ENCODE measurements around the gene FOXM1.
"Not testable (repeated sequence)": the region's sequence is repeated elsewhere in the genome, so short reads cannot be mapped to it uniquely, and the experiment has no call there.

FOXM1 gene

GRCh38 chr12:2879853-2880252 is 2.9 kb upstream of the FOXM1 start:
- DNase-seq, result no peak

GRCh38 chr12:2877953-2878732 is 1.2 kb upstream of the FOXM1 start:
- peak in 4 of 14 donors; percentile 12 to 27 (median 20) for DNase-seq

- no peak for DNase-seq
These were observed 435 bp downstream of the FOXM1 start for GRCh38 chr12:2876431-2877046.

- DNase-seq, result not testable (repeated sequence)
These were observed 7.9 kb downstream of the FOXM1 start for GRCh38 chr12:2868986-2869632.

- no peak for DNase-seq
These were observed 12.8 kb downstream of the FOXM1 start for GRCh38 chr12:2864198-2864597.

GRCh38 chr12:2863402-2863801 is 13.6 kb downstream of the FOXM1 start:
- DNase-seq, result not testable (repeated sequence)

- DNase-seq, result no peak
These were observed 14.1 kb downstream of the FOXM1 start for GRCh38 chr12:2862876-2863275.

- no peak for DNase-seq
These were observed 16.8 kb downstream of the FOXM1 start for GRCh38 chr12:2860170-2860569.

GRCh38 chr12:2858944-2859421 is 18.0 kb downstream of the FOXM1 start:
- DNase-seq, result no peak

GRCh38 chr12:2858334-2858733 is 18.6 kb downstream of the FOXM1 start:
- DNase-seq, result no peak

- DNase-seq, result no peak
These were observed 19.4 kb downstream of the FOXM1 start for GRCh38 chr12:2857576-2857975.

GRCh38 chr12:2857021-2857431 is 19.9 kb downstream of the FOXM1 start, which contains the start of gene TEX52:
Gene TEX52 (minus strand): TSS chr12:2857039. CDS start chr12:2857026, 13 bp downstream.
- DNase-seq, result no peak

- DNase-seq, result no peak
These were observed 20.9 kb downstream of the FOXM1 start for GRCh38 chr12:2856051-2856450.

- no peak for DNase-seq
These were observed 21.4 kb downstream of the FOXM1 start for GRCh38 chr12:2855546-2855945.

- no peak for DNase-seq
These were observed 22.1 kb downstream of the FOXM1 start for GRCh38 chr12:2854669-2855453.

- peak in 12 of 14 donors; percentile 8 to 78 (median 56) for DNase-seq
These were observed 23.3 kb downstream of the FOXM1 start for GRCh38 chr12:2853626-2854025.

- no peak for DNase-seq
These were observed 25.0 kb downstream of the FOXM1 start for GRCh38 chr12:2851931-2852330.

GRCh38 chr12:2845280-2845679 is 31.7 kb downstream of the FOXM1 start:
- peak in 1 of 14 donors; percentile 19 for DNase-seq

GRCh38 chr12:2844786-2845185 is 32.2 kb downstream of the FOXM1 start:
- no peak for DNase-seq

- DNase-seq, result no peak
These were observed 34.0 kb downstream of the FOXM1 start for GRCh38 chr12:2842948-2843347.

- DNase-seq, result peak in 1 of 14 donors; percentile 62
These were observed 35.8 kb downstream of the FOXM1 start for GRCh38 chr12:2841056-2841650.

GRCh38 chr12:2836574-2836973 is 40.4 kb downstream of the FOXM1 start:
- DNase-seq, result no peak

Data from C1 segment of cervical spinal cord (tissue), 14 donors.